Measurements from ENCODE around the gene AAK1.
"Not testable (repeated sequence)": the region's sequence is repeated elsewhere in the genome, so short reads cannot be mapped to it uniquely, and the experiment has no call there.

The AAK1 gene

GRCh38 chr2:69554568-69554967 lies 89.0 kb downstream of the AAK1 start:
- Histone ChIP-seq H3K27me3 (ENCODE audit: low read length) (no peaks in the 10 kb centered on the region), H3K9me3 (ENCODE audit: insufficient read depth, low read length) (no peaks in the 10 kb centered on the region), H3K27ac (ENCODE audit: low read depth, low read length) (no peak overlapping the region), H3K4me3 (ENCODE audit: insufficient read depth, low read length, poor library complexity, severe bottlenecking) (no peak overlapping the region), H3K36me3 (ENCODE audit: low read length) (no peaks in the 10 kb centered on the region), H3K9me2 (replicated peaks; ENCODE audit: insufficient read depth, low read length) (no peaks in the 10 kb centered on the region), H3K79me2 (ENCODE audit: insufficient read depth, low read length) (no peaks in the 10 kb centered on the region), H2AFZ (ENCODE audit: low read depth, low read length, severe bottlenecking) (no peak overlapping the region), H4K20me1 (ENCODE audit: low read depth, low read length) (no peaks in the 10 kb centered on the region), H3K4me2 (ENCODE audit: low read depth, low read length, poor library complexity, severe bottlenecking) (no peak overlapping the region), H3K9ac (ENCODE audit: low read length) (no peak overlapping the region), H3F3A (ENCODE audit: insufficient read depth) (no peaks in the 10 kb centered on the region)
- TF ChIP-seq, protein P1, sequence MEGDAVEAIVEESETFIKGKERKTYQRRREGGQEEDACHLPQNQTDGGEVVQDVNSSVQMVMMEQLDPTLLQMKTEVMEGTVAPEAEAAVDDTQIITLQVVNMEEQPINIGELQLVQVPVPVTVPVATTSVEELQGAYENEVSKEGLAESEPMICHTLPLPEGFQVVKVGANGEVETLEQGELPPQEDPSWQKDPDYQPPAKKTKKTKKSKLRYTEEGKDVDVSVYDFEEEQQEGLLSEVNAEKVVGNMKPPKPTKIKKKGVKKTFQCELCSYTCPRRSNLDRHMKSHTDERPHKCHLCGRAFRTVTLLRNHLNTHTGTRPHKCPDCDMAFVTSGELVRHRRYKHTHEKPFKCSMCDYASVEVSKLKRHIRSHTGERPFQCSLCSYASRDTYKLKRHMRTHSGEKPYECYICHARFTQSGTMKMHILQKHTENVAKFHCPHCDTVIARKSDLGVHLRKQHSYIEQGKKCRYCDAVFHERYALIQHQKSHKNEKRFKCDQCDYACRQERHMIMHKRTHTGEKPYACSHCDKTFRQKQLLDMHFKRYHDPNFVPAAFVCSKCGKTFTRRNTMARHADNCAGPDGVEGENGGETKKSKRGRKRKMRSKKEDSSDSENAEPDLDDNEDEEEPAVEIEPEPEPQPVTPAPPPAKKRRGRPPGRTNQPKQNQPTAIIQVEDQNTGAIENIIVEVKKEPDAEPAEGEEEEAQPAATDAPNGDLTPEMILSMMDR (IDR thresholded peaks at IDR 0.05; ENCODE audit: insufficient read depth, low read length, poor library complexity, severe bottlenecking), result no peak

DNA sequence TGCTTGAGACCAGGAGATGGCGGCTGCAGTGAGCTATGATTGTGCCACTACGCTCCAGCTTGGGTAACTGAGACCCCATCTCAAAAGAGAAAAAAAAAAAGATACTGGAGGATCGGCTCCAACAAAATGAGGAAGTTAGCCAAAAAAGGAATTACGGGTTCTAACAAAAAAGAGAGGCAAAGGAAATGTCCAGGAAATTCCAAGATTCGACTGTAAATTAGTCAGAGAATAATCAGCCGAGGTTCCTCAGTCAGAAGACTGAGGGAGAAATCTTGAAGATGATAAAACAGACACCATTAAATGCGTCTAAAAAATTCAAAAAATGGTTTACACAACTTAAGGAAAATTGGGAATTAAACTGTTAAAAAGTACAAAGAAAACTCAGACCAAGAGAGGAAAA lies 89.5 kb downstream of the AAK1 start:
- Histone ChIP-seq H3K36me3 (ENCODE audit: low read length) (no peaks in the 10 kb centered on the region), H3K27me3 (ENCODE audit: low read length) (no peaks in the 10 kb centered on the region), H3K4me2 (ENCODE audit: low read depth, low read length, poor library complexity, severe bottlenecking) (no peak overlapping the region), H3K9me3 (ENCODE audit: insufficient read depth, low read length) (no peaks in the 10 kb centered on the region), H3K9me2 (replicated peaks; ENCODE audit: insufficient read depth, low read length) (no peaks in the 10 kb centered on the region), H3K79me2 (ENCODE audit: insufficient read depth, low read length) (no peaks in the 10 kb centered on the region), H3K27ac (ENCODE audit: low read depth, low read length) (no peak overlapping the region), H4K20me1 (ENCODE audit: low read depth, low read length) (no peaks in the 10 kb centered on the region), H3K4me3 (ENCODE audit: insufficient read depth, low read length, poor library complexity, severe bottlenecking) (no peak overlapping the region), H2AFZ (ENCODE audit: low read depth, low read length, severe bottlenecking) (no peak overlapping the region), H3F3A (ENCODE audit: insufficient read depth) (no peaks in the 10 kb centered on the region), H3K9ac (ENCODE audit: low read length) (no peak overlapping the region)
- no peak for TF ChIP-seq EZH2phosphoT487 (conservative IDR thresholded peaks at IDR 0.05; ENCODE audit: low read length)
- TF ChIP-seq, protein P1 (IDR thresholded peaks at IDR 0.05; ENCODE audit: insufficient read depth, low read length, poor library complexity, severe bottlenecking), result no peak

- H3K4me3 ChIP-seq (ENCODE audit: insufficient read depth, low read length, poor library complexity, severe bottlenecking); H3K9ac ChIP-seq (ENCODE audit: low read length); H3K27me3 ChIP-seq (ENCODE audit: low read length); H3K27ac ChIP-seq (ENCODE audit: low read depth, low read length); H3K4me2 ChIP-seq (ENCODE audit: low read depth, low read length, poor library complexity, severe bottlenecking); H3K36me3 ChIP-seq (ENCODE audit: low read length); H2AFZ ChIP-seq (ENCODE audit: low read depth, low read length, severe bottlenecking); H3F3A ChIP-seq (ENCODE audit: insufficient read depth); H3K9me2 ChIP-seq (replicated peaks; ENCODE audit: insufficient read depth, low read length); H3K79me2 ChIP-seq (ENCODE audit: insufficient read depth, low read length); H3K9me3 ChIP-seq (ENCODE audit: insufficient read depth, low read length); H4K20me1 ChIP-seq (ENCODE audit: low read depth, low read length): not testable (repeated sequence)
Observed at GRCh38 chr2:69550511-69550910, 93.0 kb downstream of the AAK1 start.

DNA sequence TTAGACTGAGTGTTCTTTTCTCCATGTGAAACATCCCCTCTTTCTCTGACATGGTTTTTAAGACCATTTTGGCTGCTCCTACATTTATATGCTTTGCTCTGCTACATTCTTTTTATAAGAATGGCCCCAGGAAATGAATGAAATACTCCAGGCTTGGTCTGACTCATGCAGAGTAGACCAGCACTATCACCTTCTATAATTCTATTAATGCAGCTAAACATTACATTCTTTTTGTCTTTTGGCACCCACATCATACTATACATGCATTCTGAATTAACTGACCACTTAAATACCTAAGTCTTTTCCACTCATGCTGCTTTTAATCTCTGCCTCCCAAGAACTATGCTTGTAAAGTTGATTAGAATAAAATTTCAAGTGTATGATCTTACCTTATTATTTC lies 94.1 kb downstream of the AAK1 start:
- Histone ChIP-seq H3K4me2 (ENCODE audit: low read depth, low read length, poor library complexity, severe bottlenecking) (no peak overlapping the region), H3K27ac (ENCODE audit: low read depth, low read length) (no peak overlapping the region), H3K36me3 (ENCODE audit: low read length) (0 out of 2 replicates have a peak, but pooled peaks cover 4% of the 10 kb centered on the region), H4K20me1 (ENCODE audit: low read depth, low read length) (no peaks in the 10 kb centered on the region), H3K27me3 (ENCODE audit: low read length) (no peaks in the 10 kb centered on the region), H3F3A (ENCODE audit: insufficient read depth) (no peaks in the 10 kb centered on the region), H3K9ac (ENCODE audit: low read length) (no peak overlapping the region), H3K9me2 (replicated peaks; ENCODE audit: insufficient read depth, low read length) (no peaks in the 10 kb centered on the region), H3K9me3 (ENCODE audit: insufficient read depth, low read length) (no peaks in the 10 kb centered on the region), H3K79me2 (ENCODE audit: insufficient read depth, low read length) (no peaks in the 10 kb centered on the region), H3K4me3 (ENCODE audit: insufficient read depth, low read length, poor library complexity, severe bottlenecking) (no peak overlapping the region), H2AFZ (ENCODE audit: low read depth, low read length, severe bottlenecking) (no peak overlapping the region)
- TF ChIP-seq, protein P1 (IDR thresholded peaks at IDR 0.05; ENCODE audit: insufficient read depth, low read length, poor library complexity, severe bottlenecking), result no peak
- no peak for TF ChIP-seq EZH2phosphoT487 (conservative IDR thresholded peaks at IDR 0.05; ENCODE audit: low read length)
